K562 (cell line): ENCODE measurements around the gene CTDSPL2. TPM values are rescaled to one million over a fixed set of nuclear protein-coding genes. Genes with fewer than 3 reads are reported as not detected.

Experiments
- ATAC-seq: fragments of 200-7000 bp; cut with Tn5 transposase; 3 replicates; pipeline ENCODE4 v1.9.1; 2020; ENCODE audit warnings: moderate library complexity
- BruUV-seq: library from RNA; stranded (reverse); fragments of 400-500 nt; replicated peaks from 2 replicates; lab custom pipeline; 2021; lab: Mats Ljungman, UMichigan
- CTCF ChIA-PET: fragments of 300-600 bp; formaldehyde crosslinking; extraction: SDS; loops from one replicate; lab custom pipeline; 2021; ENCODE audit warnings: low intra/inter-chr PET ratio; lab: Yijun Ruan, JAX
- POLR2A ChIA-PET: fragments of 300-600, 350-650 bp; sonication (Branson Sonifier 250); formaldehyde crosslinking; extraction: SDS; loops from one replicate; lab custom pipeline; 2021; ENCODE audit warnings: antibody characterized with exemption, inconsistent platforms; lab: Yijun Ruan, JAX
- DNase-seq, 4 experiments: peaks; one replicate each; pipeline versions ENCODE4 v3.0.0 to v3.0.0-alpha.2; 2011 to 2018; ENCODE audit warnings: low spot score in 3 of 4, mixed read lengths in 3 of 4; ENCODE audit errors: extremely low read depth in 1 of 4
- FAIRE-seq: peaks from 2 replicates; lab custom pipeline; 2011; peaks lifted over from hg19 to GRCh38; lab: Jason Lieb, UNC
- H2AFZ ChIP-seq: 2 replicates; pipeline ENCODE4 v1.6.0; 2011; ENCODE audit warnings: low read depth, low read length, control low read depth, inconsistent platforms
- H3K27ac ChIP-seq: fragments of 200-600 bp; 3 replicates; pipeline ENCODE4 v1.8.0; 2011; ENCODE audit warnings: low read depth, mild to moderate bottlenecking, control low read depth, inconsistent platforms, low read length, moderate library complexity, mixed read lengths; ENCODE audit errors: extremely low read depth
- H3K27me3 ChIP-seq, 2 experiments: fragments of 300-600 bp in 1 of 2; 2 replicates in 1 of 2; 3 replicates in 1 of 2; pipeline versions ENCODE4 v1.6.0 to v1.8.0; 2011; ENCODE audit warnings: inconsistent platforms in 2 of 2, low read length in 2 of 2, mild to moderate bottlenecking in 1 of 2, mixed read lengths in 1 of 2, moderate library complexity in 1 of 2; ENCODE audit not compliant: control insufficient read depth in 2 of 2, insufficient read depth in 2 of 2
- H3K36me3 ChIP-seq: fragments of 300-600 bp; 3 replicates; pipeline ENCODE4 v1.8.0; 2011; ENCODE audit warnings: mild to moderate bottlenecking, low read length, inconsistent platforms; ENCODE audit not compliant: control insufficient read depth, insufficient read depth
- H3K4me1 ChIP-seq, 2 experiments: fragments of 200-600 bp in 1 of 2; replicated peaks in 1 of 2; 2 replicates in 1 of 2; 3 replicates in 1 of 2; pipeline versions ENCODE4 v1.5.1 to v1.8.0; 2011; ENCODE audit warnings: inconsistent platforms in 2 of 2, low read length in 2 of 2, mild to moderate bottlenecking in 1 of 2, mixed read lengths in 1 of 2, moderate library complexity in 1 of 2; ENCODE audit not compliant: control insufficient read depth in 2 of 2, insufficient read depth in 2 of 2
- H3K4me2 ChIP-seq: 2 replicates; pipeline ENCODE4 v1.6.1; 2011; ENCODE audit warnings: low read length, control low read depth, inconsistent platforms, mixed read lengths; ENCODE audit not compliant: insufficient read depth
- H3K4me3 ChIP-seq: fragments of 200-600 bp; sonication (generic), shearing (Covaris generic); 2 replicates; pipeline ENCODE4 v1.5.1; 2016; ENCODE audit warnings: control low read depth, inconsistent platforms
- H3K79me2 ChIP-seq: fragments of 200-600 bp; 3 replicates; pipeline ENCODE4 v1.8.0; 2011; ENCODE audit warnings: low read length, inconsistent platforms; ENCODE audit not compliant: control insufficient read depth, insufficient read depth
- H3K9ac ChIP-seq, 2 experiments: 2 replicates each; pipeline versions ENCODE4 v1.6.0 to v1.6.1; 2011; ENCODE audit warnings: low read depth in 2 of 2, low read length in 2 of 2, control low read depth in 1 of 2, inconsistent platforms in 1 of 2, mild to moderate bottlenecking in 1 of 2, mixed read lengths in 1 of 2; ENCODE audit not compliant: insufficient read depth in 1 of 2
- H3K9me1 ChIP-seq: one replicate; pipeline ENCODE4 v1.6.0; 2011; ENCODE audit warnings: inconsistent platforms, mild to moderate bottlenecking, low read length, moderate library complexity; ENCODE audit not compliant: control insufficient read depth, insufficient read depth
- H3K9me3 ChIP-seq: replicated peaks from 2 replicates; pipeline ENCODE4 v1.5.1; 2011; ENCODE audit warnings: low read depth, low read length, inconsistent platforms; ENCODE audit not compliant: control insufficient read depth, insufficient read depth
- H4K20me1 ChIP-seq: replicated peaks from 2 replicates; pipeline ENCODE4 v1.6.1; 2011; ENCODE audit warnings: low read length, inconsistent platforms, mixed read lengths; ENCODE audit not compliant: control insufficient read depth, insufficient read depth
- ATF2 ChIP-seq: sonication (generic); formaldehyde crosslinking; IDR thresholded peaks from 2 replicates; pipeline ENCODE4 v1.8.1; 2022; ENCODE audit warnings: missing genetic modification reagents
- CEBPG ChIP-seq, 3 experiments: fragments of 200-800 bp in 1 of 3; sonication (Bioruptor generic) in 1 of 3; sonication (generic) in 1 of 3; formaldehyde crosslinking in 1 of 3; IDR thresholded peaks in 2 of 3; conservative IDR thresholded peaks in 1 of 3; 2 replicates each; pipeline versions ENCODE4 v1.6.1 to v1.8.0; 2016 to 2022; ENCODE audit warnings: missing compliant biosample characterization in 2 of 3, missing genetic modification characterization in 2 of 3, mild to moderate bottlenecking in 1 of 3, missing genetic modification reagents in 1 of 3
- CREB3 ChIP-seq: fragments of 450-650 bp; conservative IDR thresholded peaks from 2 replicates; pipeline ENCODE4 v1.6.1; 2016; ENCODE audit warnings: missing genetic modification characterization, low read depth, mild to moderate bottlenecking, missing compliant biosample characterization, moderate library complexity
- IRF2 ChIP-seq: sonication (generic); formaldehyde crosslinking; IDR thresholded peaks from 2 replicates; pipeline ENCODE4 v1.8.1; 2022; ENCODE audit warnings: mild to moderate bottlenecking, missing genetic modification reagents
- MTA3 ChIP-seq: fragments of 450-650 bp; formaldehyde crosslinking; IDR thresholded peaks from 2 replicates; pipeline ENCODE4 v1.6.1; 2017; ENCODE audit warnings: mild to moderate bottlenecking, borderline replicate concordance
- SAP30 ChIP-seq: fragments of 200-600 bp; sonication (generic); IDR thresholded peaks from 2 replicates; pipeline ENCODE4 v1.6.1; 2012; ENCODE audit warnings: borderline replicate concordance, low read depth, mild to moderate bottlenecking, moderate library complexity, low read length, control low read depth, inconsistent platforms; ENCODE audit not compliant: insufficient read depth, poor library complexity, severe bottlenecking
- UBTF ChIP-seq, 2 experiments: IDR thresholded peaks; 2 replicates each; pipeline ENCODE4 v1.6.1; 2012; ENCODE audit warnings: improper control_type of control experiment in 2 of 2, low read depth in 2 of 2, low read length in 2 of 2, borderline replicate concordance in 1 of 2
- ZNF717 ChIP-seq: fragments of 250-450 bp; sonication (Bioruptor Pico); IDR thresholded peaks from 2 replicates; pipeline ENCODE4 v1.5.0; 2021
- WGBS: fragments of 100-300 bp; shearing (Covaris generic); methylation state at CpG from one replicate; pipeline ENCODE4 v1.1.6; 2016; ENCODE audit warnings: low coverage, mixed read lengths; ENCODE audit not compliant: insufficient coverage; ENCODE audit errors: missing lambda C conversion rate; 5-methylcytosine and 5-hydroxymethylcytosine counted together
- in situ Hi-C: fragments of 300-500 bp; cut with MboI; formaldehyde crosslinking; loops from 4 replicates; pipeline ENCODE4 v1.15.0; 2018; ENCODE audit warnings: inconsistent platforms, mixed read lengths
- intact Hi-C: fragments of 100-400 bp; cut with micrococcal nuclease; formaldehyde crosslinking; loops from 2 replicates; pipeline ENCODE4 v1.14.2; 2022
- polyA plus RNA-seq, 8 experiments: library from polyadenylated mRNA; depleted of rRNA in 4 of 8; stranded (reverse) in 5 of 8; unstranded in 3 of 8; fragments of >200 nt; fragmentation: Nextera tagmentation in 2 of 8; fragmentation: Illumina TruSeq in 1 of 8; extraction: Ambion mirVana in 2 of 8; extraction: Trizol in 1 of 8; gene quantifications; 2 replicates each; pipeline versions ENCODE4 v1.2.1 to v1.2.3, GENCODE V29; 2011 to 2014; ENCODE audit warnings: inconsistent platforms in 1 of 8, missing spikeins in 1 of 8
- total RNA-seq, 7 experiments: library from RNA; depleted of rRNA in 6 of 7; stranded (reverse); fragments of >200 nt in 6 of 7; fragmentation: Illumina TruSeq in 2 of 7; extraction: Trizol in 2 of 7; gene quantifications; 2 replicates each; pipeline versions ENCODE4 v1.2.1 to v1.2.3, GENCODE V29; 2011 to 2021; ENCODE audit warnings: low replicate concordance in 1 of 7
- TF ChIP-seq, protein P1 (sequence below): IDR thresholded peaks from 2 replicates; pipeline ENCODE4 v1.6.1; 2012; ENCODE audit warnings: low read depth, low read length, improper control_type of control experiment, borderline replicate concordance
- TF ChIP-seq, protein P2 (sequence below): sonication (generic); formaldehyde crosslinking; IDR thresholded peaks from 2 replicates; pipeline ENCODE4 v1.8.1; 2023; ENCODE audit warnings: mild to moderate bottlenecking, missing genetic modification reagents

The CTDSPL2 gene
- total and polyA plus RNA-seq, 9 of the 15 experiments (the other 6 are each of a cell fraction or from before 2014, with no cell fraction given), result 16.8 to 79.0 (median 53.1) TPM

DNA sequence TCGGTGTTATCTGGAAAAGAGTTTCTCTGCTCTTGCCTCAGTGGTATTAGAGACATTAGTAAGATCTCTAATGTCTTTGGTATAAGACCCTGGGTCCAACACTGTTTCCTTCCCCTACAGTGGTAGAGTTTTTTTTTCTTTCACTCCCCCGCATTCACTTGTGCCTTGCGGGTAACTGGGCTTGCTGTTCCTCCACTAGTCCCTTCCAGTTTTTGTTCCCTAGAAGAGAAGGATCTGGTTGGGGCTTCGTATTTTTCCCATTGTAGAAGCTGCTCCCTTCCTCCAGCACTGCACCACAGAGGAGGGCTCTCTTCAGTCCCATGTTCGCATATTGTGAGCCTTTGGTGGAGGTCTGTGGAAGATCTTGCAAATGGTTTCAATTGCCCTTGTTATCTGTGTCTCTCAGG lies 13.7 kb downstream of the CTDSPL2 start:
- H3K4me2 ChIP-seq, result peak overlapping the region; percentile 75
- H3K4me3 ChIP-seq, result no peak overlapping the region
- no peak overlapping the region; the same call in 1 of the 2 replicates for H2AFZ ChIP-seq
- 5% methylated on average over 5 of the region's 5 CpGs for WGBS
- H3K9ac ChIP-seq, result peak overlapping the region in 1 of 2 experiments; percentile 40; a peak in 3 of 4 replicates
- peaks cover 11% of the 10 kb centered on the region; the same call in 2 of the 3 replicates for H3K36me3 ChIP-seq
- BruUV-seq, result no TSS peak
- in situ Hi-C loops, result no loop called here
- H3K79me2 ChIP-seq, result peaks cover 94% of the 10 kb centered on the region
- peaks cover 22% of the 10 kb centered on the region for H4K20me1 ChIP-seq
- peak; percentile 77 for ATAC-seq
- peak overlapping the region; percentile 64; the same call in 2 of the 3 replicates for H3K27ac ChIP-seq
- no peaks in the 10 kb centered on the region for H3K9me1 ChIP-seq
- no peaks in the 10 kb centered on the region for H3K27me3 ChIP-seq
- CTCF ChIA-PET, result no interaction called here
- peak; percentile 13 to 45 (median 24) for DNase-seq
- no peaks in the 10 kb centered on the region for H3K9me3 ChIP-seq
- H3K4me1 ChIP-seq, result peaks cover 5 to 18% of the 10 kb centered on the region in 2 experiments; a peak in 4 of 5 replicates
- POLR2A ChIA-PET, result interaction anchor here (1.0 to 8.1 kb wide), 3 partner anchors 12 to 47 kb away, joined by 3 to 58 read pairs (median 3); partner anchors contain the start of gene CTDSPL2
- intact Hi-C loops, result no loop called here
- FAIRE-seq, result peak; percentile 78
- TF ChIP-seq, protein P1, sequence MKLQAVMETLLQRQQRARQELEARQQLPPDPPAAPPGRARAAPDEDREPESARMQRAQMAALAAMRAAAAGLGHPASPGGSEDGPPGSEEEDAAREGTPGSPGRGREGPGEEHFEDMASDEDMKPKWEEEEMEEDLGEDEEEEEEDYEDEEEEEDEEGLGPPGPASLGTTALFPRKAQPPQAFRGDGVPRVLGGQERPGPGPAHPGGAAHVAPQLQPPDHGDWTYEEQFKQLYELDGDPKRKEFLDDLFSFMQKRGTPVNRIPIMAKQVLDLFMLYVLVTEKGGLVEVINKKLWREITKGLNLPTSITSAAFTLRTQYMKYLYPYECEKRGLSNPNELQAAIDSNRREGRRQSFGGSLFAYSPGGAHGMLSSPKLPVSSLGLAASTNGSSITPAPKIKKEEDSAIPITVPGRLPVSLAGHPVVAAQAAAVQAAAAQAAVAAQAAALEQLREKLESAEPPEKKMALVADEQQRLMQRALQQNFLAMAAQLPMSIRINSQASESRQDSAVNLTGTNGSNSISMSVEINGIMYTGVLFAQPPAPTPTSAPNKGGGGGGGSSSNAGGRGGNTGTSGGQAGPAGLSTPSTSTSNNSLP, result no peak
- TF ChIP-seq ATF2 (CRISPR knock-in tag) (no peak), UBTF (IDR thresholded peaks at IDR 0.05; ENCODE audit: borderline replicate concordance in 1 of 2, low read depth in 2 of 2, low read length in 2 of 2) (peak in 1 of 2 experiments; percentile 34; a peak in 1 of 4 replicates), MTA3 (no peak), SAP30 (no peak), CEBPG (CRISPR knock-in tag; IDR thresholded peaks at IDR 0.05) (no peak), CEBPG (tag; conservative IDR thresholded peaks at IDR 0.05 in 1 of 2, IDR thresholded peaks at IDR 0.05 in 1 of 2) (no peak), IRF2 (CRISPR knock-in tag) (no peak), ZNF717 (CRISPR knock-in tag) (no peak), CREB3 (tag) (no peak)
- TF ChIP-seq, protein P2, sequence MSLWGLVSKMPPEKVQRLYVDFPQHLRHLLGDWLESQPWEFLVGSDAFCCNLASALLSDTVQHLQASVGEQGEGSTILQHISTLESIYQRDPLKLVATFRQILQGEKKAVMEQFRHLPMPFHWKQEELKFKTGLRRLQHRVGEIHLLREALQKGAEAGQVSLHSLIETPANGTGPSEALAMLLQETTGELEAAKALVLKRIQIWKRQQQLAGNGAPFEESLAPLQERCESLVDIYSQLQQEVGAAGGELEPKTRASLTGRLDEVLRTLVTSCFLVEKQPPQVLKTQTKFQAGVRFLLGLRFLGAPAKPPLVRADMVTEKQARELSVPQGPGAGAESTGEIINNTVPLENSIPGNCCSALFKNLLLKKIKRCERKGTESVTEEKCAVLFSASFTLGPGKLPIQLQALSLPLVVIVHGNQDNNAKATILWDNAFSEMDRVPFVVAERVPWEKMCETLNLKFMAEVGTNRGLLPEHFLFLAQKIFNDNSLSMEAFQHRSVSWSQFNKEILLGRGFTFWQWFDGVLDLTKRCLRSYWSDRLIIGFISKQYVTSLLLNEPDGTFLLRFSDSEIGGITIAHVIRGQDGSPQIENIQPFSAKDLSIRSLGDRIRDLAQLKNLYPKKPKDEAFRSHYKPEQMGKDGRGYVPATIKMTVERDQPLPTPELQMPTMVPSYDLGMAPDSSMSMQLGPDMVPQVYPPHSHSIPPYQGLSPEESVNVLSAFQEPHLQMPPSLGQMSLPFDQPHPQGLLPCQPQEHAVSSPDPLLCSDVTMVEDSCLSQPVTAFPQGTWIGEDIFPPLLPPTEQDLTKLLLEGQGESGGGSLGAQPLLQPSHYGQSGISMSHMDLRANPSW (CRISPR knock-in tag), result no peak
